HTR-8/SVneo (cell line): ENCODE data around the gene RPS8.
"Not testable (repeated sequence)": the region's sequence is repeated elsewhere in the genome, so short reads cannot be mapped to it uniquely, and the experiment has no call there.

Experiments
- DNase-seq: peaks from one replicate; pipeline ENCODE4 v3.0.0; 2011; ENCODE audit warnings: low spot score, mixed read lengths; ENCODE audit not compliant: insufficient read length
- FAIRE-seq: peaks from 2 replicates; lab custom pipeline; 2011; peaks lifted over from hg19 to GRCh38; lab: Jason Lieb, UNC

RPS8 gene

GRCh38 chr1:44817307-44817706 lies 42.0 kb downstream of the RPS8 start:
- DNase-seq (no peak), FAIRE-seq (no peak)

GRCh38 chr1:44817771-44818495 lies 42.6 kb downstream of the RPS8 start:
- no peak for FAIRE-seq
- no peak for DNase-seq

GRCh38 chr1:44819196-44819607 lies 43.9 kb downstream of the RPS8 start:
- FAIRE-seq = no peak
- no peak for DNase-seq

GRCh38 chr1:44819608-44820327 lies 44.4 kb downstream of the RPS8 start:
- FAIRE-seq (peak; percentile 57), DNase-seq (peak; percentile 70)

- DNase-seq (no peak), FAIRE-seq (peak; percentile 26)
Observed at GRCh38 chr1:44820328-44821239, 45.2 kb downstream of the RPS8 start.

GRCh38 chr1:44821240-44821715 lies 45.9 kb downstream of the RPS8 start:
- FAIRE-seq (no peak), DNase-seq (no peak)

- FAIRE-seq = no peak
- no peak for DNase-seq
Observed at GRCh38 chr1:44822131-44822701, 46.9 kb downstream of the RPS8 start.

GRCh38 chr1:44822981-44823451 lies 47.7 kb downstream of the RPS8 start:
- no peak for FAIRE-seq
- no peak for DNase-seq

GRCh38 chr1:44824392-44824791 lies 49.1 kb downstream of the RPS8 start:
- not testable (repeated sequence) for FAIRE-seq, DNase-seq

GRCh38 chr1:44826375-44827196 lies 51.2 kb downstream of the RPS8 start:
- DNase-seq (no peak), FAIRE-seq (no peak)

GRCh38 chr1:44827197-44828002 lies 52.1 kb downstream of the RPS8 start:
- DNase-seq = no peak
- no peak for FAIRE-seq

- FAIRE-seq (no peak), DNase-seq (no peak)
Observed at GRCh38 chr1:44828003-44828651, 52.8 kb downstream of the RPS8 start.
